Stimulated activated CD4-positive, alpha-beta T cell treated with anti-CD3 and anti-CD28 coated beads, TNF-alpha, amount 100 ng/mL, for 4 hours (primary cell): Measurements from ENCODE around the gene LGALS1.
A peak's percentile ranks its signal among the peaks of the same experiment; 100 is the strongest.
"Not testable (repeated sequence)": the region's sequence is repeated elsewhere in the genome, so short reads cannot be mapped to it uniquely, and the experiment has no call there.

Experiments used
- DNase-seq, 3 experiments: peaks; one replicate each; pipeline ENCODE4 v3.0.0-alpha.2; 2020; ENCODE audit warnings: low read depth in 3 of 3

LGALS1 gene

DNA sequence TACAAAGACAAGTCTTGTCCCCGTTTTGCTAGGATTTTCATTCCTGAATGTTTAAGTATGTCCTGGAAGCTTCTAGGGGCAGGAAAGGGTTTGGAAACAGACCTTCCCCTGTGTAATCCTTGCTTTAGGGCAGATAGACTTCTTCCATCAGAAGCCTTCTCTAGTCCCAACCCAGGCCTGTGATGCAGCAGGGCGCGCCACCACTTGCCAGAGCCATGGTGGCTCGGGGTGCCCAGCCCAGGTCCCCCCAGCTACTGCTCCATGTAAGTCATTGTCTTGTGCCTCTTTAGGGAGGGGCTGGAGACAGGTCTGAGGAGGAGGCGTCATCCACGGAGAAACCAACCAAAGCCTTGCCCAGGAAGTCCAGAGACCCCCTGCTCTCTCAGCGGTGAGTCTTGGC, 15.0 kb downstream of the LGALS1 start:
- no peak for DNase-seq

DNA sequence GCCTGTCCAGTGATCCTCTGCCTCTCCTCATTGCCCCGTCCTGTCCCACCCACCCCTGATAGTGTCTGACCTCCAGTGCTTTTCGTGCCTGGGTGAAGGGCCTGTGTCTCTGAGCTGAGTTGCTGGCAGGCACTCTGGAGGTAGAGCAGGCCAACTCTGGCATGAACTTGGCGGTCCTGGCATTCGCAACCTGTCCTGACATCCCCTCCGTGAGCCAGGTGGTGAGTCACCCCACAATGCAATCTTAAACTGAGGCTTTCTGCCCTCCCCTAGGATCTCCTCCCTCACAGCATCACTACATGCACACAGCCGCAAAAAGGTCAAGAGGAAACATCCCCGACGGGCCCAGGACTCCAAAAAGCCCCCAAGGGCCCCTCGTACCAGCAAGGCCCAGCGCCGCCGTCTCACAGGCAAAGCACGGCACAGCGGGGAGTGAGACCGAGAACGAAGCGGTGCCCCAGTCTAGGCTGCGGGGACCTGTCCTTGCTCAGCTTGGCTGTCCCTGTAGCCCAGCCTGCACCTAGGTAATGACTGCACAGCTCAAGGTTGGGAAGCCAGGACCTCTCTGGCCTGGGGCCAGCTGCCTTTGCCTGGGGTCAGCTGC, 15.6 kb downstream of the LGALS1 start:
- no peak for DNase-seq

DNA sequence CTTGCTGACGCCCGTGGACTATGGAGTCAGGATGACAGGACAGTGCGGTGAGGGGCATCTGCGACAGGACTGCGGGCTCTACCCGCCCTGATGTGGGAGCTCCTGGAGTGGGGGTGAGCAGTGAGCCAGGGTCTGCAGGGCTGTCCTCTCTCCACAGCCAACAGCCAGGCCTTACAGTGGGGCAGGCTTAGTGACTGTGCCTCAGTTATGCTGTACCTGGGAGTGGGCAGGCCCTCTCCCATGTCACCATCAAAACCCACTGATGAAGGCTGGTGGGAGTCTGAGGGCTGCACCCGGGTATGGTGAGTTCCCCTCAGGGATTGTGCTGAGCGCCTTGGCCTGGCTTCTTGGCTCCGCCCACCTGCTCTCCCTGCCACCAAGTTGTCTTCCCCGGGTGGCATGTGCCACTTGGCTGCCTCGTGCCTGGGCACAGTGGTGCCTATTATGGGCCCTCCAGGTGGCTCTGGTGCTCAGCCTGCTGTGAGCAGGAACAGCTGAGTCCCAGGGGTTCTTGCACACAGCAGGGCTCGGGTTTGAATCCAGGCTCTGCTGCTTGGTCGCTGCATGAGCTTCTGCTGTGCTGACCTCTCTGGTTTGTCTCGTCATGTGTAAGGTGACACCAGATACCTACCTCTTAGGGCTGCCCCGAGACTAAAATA, 17.3 kb downstream of the LGALS1 start:
- DNase-seq: no peak

DNA sequence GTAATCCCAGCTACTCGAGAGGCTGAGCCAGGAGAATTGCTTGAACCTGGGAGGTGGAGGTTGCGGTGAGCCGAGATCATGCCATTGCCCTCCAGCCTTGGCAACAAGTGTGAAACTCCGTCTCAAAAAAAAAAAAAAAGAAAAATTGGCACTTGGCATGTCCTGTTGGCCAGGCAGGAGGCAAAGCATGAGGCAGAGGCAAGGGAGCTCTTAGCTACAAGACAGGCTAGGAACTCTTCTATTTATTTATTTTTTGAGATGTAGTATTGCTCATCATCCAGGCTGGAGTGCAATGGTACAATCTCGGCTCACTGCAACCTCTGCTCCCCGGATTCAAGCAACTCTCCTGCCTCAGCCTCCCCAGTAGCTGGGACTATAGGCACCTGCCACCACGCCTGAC, 18.7 kb downstream of the LGALS1 start:
- not testable (repeated sequence) for DNase-seq

DNA sequence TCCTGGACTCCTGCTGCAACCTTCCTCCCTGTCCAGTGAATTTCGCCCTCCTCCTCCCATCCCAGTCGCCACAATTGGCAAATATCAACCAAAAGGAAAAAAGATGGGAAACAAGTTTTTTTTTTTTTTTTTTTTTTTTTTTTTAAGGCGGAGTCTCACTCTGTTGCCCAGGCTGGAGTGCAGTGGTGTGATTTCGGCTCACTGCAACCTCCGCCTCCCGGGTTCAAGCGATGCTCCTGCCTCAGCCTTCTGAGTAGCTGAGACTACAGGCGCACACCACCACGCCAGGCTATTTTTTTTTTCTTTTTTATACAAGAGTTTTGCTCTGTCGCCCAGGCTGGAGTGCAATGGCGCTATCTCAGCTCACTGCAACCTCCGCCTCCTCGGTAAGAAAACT, 20.8 kb downstream of the LGALS1 start:
- not testable (repeated sequence) for DNase-seq

DNA sequence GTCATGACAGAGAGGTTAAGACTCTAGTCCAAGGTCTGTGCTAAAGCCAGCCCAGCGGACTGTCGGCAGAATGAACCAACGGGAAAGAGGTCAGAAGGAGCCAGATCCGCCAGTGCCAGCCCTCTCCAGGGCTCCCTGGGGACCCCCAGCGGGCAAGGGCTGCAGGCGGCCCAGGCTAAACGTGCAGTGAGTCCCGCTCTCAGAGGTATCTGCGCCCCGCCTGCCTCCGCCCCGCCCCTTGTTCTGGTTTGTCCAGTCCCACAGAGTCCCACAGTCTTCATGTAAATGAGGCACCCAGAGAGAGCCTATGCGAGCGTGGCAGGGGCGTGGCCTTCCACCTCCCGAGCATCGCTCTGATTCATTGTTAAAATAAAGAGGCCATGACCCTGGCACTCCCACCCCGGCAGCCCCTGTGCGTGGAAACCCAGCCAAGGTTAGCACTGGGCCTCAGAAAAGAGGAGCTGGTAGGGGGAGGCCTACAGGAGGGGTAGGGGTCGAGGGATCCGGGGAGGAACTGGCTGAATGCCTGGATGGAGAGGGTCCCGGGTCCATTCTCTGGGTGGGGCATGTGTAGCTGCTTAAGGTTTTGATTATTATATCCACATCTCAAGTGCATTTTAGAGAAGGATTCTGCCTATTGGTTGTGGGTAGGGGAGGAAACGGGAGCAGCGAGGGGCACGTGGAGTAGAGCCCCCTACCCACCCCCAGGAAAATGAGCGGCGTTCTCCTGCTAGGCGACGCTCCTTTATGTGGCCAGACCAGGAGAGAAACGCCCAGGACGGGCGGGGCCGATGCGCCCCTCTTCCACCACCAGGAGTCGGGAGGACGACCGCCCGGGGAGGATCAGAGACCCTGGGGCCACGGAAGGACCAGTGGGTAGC, 21.5 kb downstream of the LGALS1 start, which contains the start of gene TRIOBP:
Gene TRIOBP (plus strand): TSS at position 392 of the 881 bp plus-strand sequence. CDS start 4,318 bp downstream, outside the sequence.
- peak; percentile 64 to 68 (median 66) for DNase-seq

DNA sequence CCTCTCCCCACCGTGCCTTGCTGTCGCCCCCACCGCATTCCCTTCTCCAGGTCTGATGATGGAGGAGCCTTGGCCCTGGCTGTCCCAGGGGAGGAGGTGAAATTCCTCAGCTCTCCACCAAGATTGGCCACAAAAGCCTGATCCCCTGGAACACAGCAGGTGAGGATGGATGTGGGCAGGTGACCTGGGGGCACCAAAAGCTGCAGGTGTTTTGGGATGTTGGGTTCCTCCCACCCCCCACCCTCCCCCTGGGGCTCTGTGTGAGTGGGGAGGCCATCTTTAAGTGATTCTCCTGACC, 22.1 kb downstream of the LGALS1 start:
- no peak for DNase-seq

DNA sequence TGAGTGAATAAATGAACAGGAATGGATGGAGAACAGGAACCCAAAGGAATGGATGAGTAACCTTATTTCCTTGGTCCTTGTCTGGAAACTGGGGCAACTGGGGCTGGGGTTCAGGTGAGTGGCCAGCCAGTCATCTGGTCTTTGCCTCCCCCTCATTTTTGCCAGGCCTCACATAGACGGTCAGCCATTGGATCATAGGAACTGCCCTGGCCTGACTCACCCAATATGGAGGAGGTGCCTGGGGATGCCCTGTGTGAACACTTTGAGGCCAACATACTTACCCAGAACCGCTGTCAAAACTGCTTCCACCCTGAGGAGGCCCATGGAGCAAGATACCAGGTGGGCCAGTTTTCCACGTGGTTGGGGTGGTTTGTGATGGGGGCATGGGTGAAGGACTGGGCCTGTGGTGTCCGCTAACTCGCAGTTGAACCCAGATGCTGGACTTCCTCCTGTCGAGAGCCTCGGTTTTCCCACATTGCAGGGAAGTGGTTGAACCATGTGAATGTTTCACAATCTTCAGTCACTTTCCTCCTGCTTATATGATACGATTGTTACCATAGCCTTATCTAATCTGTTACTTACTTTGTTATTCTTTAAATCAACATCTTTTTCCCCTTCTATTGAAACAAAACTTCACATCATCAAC, 25.8 kb downstream of the LGALS1 start:
- no peak for DNase-seq

DNA sequence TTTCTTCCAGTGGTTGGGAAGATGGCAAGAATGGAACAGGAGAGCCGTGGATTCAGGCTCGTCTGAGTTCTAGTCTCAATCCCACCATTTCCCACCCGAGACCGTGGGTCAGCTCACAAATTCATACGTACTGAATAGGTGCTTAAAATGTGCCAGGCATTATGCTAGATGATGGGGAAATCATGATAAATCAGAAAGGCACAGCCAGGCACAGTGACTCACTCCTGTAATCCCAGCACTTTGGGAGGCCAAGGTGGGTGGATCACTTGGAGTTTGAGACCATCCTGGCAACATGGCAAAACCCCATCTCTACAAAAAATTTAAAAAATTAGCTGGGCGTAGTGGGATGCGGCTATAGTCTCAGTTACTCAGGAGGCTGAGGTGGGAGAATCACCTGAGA, 28.5 kb downstream of the LGALS1 start:
- DNase-seq: no peak

DNA sequence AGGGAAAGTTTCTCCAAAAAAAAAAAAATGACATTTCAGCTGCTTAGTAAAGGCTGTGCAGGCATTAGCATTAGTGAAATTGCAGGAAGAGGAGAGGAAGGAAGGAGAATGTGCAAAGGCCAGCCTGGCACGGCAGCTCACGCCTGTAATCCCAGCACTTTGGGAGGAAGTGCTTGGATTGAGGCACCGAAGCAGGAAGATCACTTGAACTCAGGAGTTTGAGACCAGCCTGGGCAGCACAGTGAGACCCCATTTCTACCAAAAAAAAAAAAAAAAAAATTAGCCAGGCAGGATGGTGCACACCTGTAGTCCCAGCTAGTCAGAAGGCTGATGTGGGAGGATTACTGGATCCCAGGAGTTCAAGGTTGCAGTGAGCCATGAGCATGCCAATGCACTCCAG, 29.2 kb downstream of the LGALS1 start:
- no peak for DNase-seq

DNA sequence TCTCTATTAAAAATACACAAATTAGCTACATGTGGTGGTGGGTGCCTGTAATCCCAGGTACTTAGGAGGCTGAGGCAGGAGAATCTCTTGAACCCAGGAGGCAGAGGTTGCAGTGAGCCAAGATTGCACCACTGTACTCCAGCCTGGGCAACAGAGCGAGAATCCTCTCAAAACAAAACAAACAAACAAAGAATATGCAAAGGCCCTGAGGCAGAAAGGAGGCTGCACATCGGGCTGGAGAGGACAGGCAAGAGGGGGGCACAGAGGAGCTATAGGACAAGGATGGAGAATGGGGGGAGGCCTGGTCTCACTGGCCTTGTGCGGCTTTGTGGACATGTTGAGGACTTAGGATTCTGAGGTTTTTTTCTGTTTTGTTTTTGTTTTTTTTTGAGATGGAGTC, 29.8 kb downstream of the LGALS1 start:
- DNase-seq: no peak

DNA sequence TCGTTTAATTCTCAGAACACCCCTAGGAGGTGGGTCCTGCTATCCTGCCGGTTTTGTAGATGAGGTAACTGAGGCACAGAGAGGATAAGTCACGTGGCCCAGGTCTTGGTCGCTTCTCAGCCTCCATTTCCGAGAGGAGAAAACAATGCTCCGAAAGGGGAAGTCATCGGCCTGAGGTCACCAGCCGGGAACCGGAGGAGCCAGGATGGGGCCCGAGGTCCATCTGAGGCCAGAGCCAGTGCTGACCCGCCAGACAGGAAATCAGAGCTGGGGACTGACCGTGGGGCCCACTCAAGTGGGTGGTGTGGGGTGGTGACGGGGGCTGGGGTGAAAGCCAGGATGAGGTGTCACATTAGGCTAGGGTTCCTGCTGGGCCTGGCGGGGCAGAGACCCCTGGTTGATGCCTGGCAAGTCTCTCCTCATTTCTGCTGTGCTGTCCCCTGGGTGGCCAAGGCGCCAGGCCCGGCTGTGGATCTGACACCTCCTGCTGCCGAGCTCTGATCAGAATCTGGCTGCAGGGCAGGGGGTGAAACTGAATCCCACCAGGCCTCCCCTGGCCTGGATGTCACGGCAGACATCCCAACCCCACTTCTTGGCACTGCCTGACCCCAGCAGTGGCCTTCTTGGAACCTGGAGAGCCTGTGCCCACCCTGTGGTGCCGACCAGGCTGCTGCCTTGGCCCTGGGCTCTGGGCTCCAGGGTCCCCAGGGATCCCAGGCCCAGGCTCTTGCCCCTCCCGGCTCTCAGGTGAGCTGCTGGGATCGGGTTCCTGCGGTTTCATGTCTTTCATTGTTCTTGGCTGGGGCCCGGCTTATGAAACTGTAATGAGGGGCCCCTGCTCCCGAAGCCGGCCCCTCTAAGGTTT, 33.4 kb downstream of the LGALS1 start:
- no peak for DNase-seq

DNA sequence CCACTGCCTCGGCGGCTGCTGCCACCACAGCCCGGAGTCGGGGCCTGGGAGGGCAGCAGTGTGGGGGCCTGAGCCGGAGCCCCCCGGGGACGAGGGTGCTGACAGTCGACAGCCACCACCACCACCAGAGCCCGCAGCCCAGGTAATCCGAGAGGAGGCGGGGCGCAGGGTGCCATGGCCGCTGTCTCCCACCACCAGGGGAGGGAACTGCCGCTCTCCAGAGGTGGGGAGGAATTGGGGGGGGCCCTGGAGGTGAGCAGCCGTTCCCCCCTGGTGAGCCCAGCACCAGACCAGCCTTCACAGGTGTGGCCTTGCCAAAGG, 34.0 kb downstream of the LGALS1 start:
- no peak for DNase-seq

DNA sequence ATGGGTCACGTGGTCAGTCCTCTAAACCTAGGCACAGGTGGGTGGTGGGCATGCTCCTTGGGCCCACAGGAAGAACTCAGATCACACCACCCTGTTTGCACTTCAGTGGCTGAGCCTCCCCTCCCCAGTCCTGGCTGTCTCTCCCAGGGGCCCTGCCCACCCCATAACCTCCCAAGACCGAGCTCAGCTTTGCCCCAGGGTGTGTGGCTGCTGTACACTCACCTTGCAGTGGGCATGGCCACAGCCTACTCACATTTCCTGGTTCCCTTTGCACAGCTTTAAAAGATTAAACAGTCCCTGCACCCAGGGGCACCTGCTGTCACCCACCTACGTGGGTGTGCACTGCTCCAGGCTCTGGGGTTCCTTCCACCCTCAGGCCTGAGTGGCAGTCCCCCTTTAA, 35.2 kb downstream of the LGALS1 start:
- no peak for DNase-seq

DNA sequence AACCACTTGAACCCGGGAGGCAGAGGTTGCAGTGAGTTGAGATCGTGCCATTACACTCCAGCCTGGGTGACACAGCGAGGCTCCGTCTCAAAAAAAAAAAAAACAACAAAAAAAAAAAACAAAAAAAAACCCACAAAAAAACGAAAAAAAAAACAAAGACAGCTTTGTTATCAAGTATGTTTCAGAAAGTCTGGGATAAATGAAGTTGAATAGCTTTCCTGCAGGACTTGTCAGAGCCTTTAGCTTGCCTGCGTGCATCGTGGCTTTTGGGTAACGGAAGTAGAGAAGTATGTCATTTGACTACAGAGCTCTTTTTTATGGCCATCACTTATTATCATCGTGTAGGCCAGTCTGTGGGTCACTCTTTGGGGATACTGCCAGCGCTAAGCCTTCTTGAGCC, 36.1 kb downstream of the LGALS1 start:
- DNase-seq: no peak

DNA sequence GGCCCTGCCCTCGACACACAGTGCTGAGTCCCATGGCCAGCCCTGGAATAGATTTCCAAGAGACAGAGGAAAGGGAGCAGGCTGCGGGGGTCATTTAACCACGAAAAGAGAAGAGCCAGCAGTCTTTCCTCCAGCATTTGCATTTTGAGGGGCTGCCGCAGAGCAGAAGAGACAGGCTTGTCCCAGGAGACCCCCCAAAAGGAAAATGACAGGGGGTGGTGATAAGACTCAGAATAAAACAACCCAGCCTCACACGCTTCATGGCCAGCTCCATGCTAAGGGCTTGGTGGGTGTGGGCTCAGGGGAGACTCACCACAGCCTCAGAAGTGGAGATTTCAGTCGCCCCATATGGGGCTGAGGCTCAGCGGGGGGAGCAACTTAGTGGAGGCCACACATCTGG, 38.3 kb downstream of the LGALS1 start:
- no peak for DNase-seq

DNA sequence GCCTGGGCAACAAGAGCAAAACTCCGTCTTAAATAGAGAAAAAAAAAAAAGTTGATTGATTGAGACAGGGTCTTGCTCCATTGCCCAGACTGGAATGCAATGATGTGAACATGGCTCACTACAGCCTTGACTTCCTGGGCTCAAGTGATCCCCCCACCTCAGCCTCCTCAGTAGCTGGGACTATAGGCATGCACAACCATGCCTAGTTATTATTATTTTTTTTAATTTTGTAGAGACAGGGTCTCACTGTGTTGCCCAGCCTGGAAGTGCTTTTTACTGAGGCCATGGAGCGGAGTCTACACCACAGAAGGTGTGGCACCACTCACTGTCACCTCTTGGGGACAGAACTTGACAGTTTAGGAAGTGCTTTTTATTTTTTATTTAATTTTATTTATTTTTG, 39.2 kb downstream of the LGALS1 start:
- no peak for DNase-seq

DNA sequence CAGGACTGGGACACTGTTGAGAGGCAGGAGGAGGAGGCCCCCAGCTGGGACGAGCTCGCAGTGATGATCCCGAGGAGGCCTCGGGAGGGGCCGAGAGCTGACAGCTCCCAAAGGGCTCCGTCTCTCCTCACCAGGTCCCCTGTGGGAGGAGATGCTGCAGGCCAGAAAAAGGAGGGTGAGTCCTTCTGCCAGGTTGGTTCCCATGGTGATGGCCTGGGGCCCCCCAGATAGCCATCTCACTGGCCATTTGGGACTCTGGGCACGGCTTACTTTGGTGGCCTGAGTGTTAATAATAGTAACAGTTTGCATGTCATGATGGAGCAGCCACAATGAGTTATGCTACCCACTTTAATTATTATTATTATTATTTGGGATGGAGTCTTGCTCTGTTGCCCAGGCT, 40.3 kb downstream of the LGALS1 start:
- no peak for DNase-seq

DNA sequence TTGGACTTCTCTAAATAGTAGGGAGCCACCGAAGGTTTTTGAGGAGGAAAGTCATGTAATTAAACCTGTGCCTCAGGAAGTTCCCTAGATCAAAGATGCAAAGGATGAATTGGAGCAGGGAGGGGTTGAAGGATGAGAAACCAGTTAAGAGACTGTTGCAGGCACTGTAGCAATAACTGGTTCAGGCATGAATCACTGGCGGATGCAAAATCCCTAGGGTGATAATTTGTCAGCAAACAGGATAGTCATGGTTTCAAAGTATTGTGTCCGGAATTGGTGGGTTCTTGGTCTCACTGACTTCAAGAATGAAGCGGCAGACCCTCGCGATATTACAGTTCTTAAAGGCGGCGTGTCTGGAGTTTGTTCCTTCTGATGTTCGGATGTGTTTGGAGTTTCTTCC, 41.3 kb downstream of the LGALS1 start:
- no peak for DNase-seq

DNA sequence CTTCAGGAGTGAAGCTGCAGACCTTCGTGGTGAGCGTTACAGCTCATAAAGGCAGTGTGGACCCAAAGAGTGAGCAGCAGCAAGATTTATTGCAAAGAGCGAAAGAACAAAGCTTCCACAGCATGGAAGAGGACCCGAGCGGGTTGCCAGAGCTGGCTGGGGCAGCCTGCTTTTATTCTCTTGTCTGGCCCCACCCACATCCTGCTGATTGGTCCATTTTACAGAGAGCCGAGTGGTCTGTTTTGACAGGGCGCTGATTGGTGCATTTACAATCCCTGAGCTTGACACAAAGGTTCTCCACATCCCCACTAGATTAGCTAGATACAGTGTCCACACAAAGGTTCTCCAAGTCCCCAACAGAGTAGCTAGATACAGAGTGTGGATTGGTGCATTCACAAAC, 41.8 kb downstream of the LGALS1 start:
- DNase-seq: not testable (repeated sequence)

DNA sequence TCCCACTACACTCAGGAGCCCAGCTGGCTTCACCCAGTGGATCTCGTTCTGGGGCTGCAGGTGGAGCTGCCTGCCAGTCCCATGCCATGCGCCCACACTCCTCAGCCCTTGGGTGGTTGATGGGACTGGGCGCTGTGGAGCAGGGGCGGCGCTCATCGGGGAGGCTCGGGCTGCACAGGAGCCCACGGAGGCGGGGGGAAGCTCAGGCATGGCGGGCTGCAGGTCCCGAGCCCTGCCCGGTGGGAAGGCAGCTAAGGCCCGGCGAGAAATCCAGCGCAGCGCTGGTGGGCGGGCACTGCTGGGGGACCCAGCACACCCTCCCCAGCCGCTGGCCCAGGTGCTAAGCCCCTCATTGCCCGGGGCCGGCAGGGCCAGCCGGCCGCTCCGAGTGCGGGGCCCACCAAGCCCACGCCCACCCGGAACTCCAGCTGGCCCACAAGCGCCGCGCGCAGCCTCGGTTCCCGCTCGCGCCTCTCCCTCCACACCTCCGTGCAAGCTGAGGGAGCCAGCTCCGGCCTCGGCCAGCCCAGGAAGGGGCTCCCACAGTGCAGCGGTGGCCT, 42.4 kb downstream of the LGALS1 start:
- not testable (repeated sequence) for DNase-seq
